Activated CD4-positive, alpha-beta memory T cell treated with anti-CD3 and anti-CD28 coated beads for 36 hours (primary cell): ENCODE measurements around the gene LDHD. TPM values are rescaled to one million over a fixed set of nuclear protein-coding genes. Genes with fewer than 3 reads are reported as not detected.

ENCODE experiments used
- CTCF ChIA-PET: fragments of 350-600 bp; sonication (Branson Sonifier 250); formaldehyde crosslinking; loops from one replicate; lab custom pipeline; 2021; ENCODE audit warnings: antibody characterized with exemption, inconsistent platforms; lab: Charles Lee
- POLR2A ChIA-PET: fragments of 350-600 bp; sonication (Branson Sonifier 250); formaldehyde crosslinking; loops from one replicate; lab custom pipeline; 2021; ENCODE audit warnings: antibody characterized with exemption; lab: Charles Lee
- DNase-seq: peaks from one replicate; pipeline ENCODE4 v3.0.0-alpha.2; 2020
- H3K27ac Mint-ChIP-seq: one replicate; pipeline ENCODE4 v1.8.0; 2021; ENCODE audit warnings: mixed read lengths
- H3K27me3 Mint-ChIP-seq: one replicate; pipeline ENCODE4 v1.8.0; 2021; ENCODE audit warnings: mixed read lengths
- H3K36me3 Mint-ChIP-seq: one replicate; pipeline ENCODE4 v1.8.0; 2021; ENCODE audit warnings: mixed read lengths
- H3K4me1 Mint-ChIP-seq: one replicate; pipeline ENCODE4 v1.8.0; 2021; ENCODE audit warnings: low read depth, mixed read lengths
- H3K4me3 Mint-ChIP-seq: one replicate; pipeline ENCODE4 v1.8.0; 2021; ENCODE audit warnings: mild to moderate bottlenecking, mixed read lengths
- H3K9me3 Mint-ChIP-seq: one replicate; pipeline ENCODE4 v1.8.0; 2021; ENCODE audit warnings: mixed read lengths
- intact Hi-C: fragments of 100-400 bp; cut with micrococcal nuclease; formaldehyde crosslinking; loops from one replicate; pipeline ENCODE4 v1.15.1; 2023
- total RNA-seq, 2 experiments: library from RNA; stranded (reverse); gene quantifications; one replicate each; pipeline ENCODE4 v1.2.3, GENCODE V29; 2021

The LDHD gene
- total RNA-seq, 2 experiments from 2014 or later, result 0.43 to 0.75 TPM

GRCh38 chr16:75106351-75107274 is 10.0 kb downstream of the LDHD start:
- H3K4me3 Mint-ChIP-seq, result peak overlapping the region; percentile 73

GRCh38 chr16:75105306-75106061 is 11.1 kb downstream of the LDHD start:
- ChIA-PET CTCF (interaction anchor here (0.8 kb wide), 1 partner anchor 8 kb away, joined by 3 read pairs; no protein-coding TSS in a partner anchor), POLR2A (interaction anchor here (0.8 to 1.9 kb wide), 2 partner anchors 94 to 110 kb away, joined by 3 to 4 read pairs; no protein-coding TSS in a partner anchor)
- Mint-ChIP-seq H3K9me3 (peaks cover 2% of the 10 kb centered on the region), H3K36me3 (peaks cover 26% of the 10 kb centered on the region), H3K4me3 (no peak overlapping the region), H3K27me3 (no peaks in the 10 kb centered on the region), H3K4me1 (peaks cover 59% of the 10 kb centered on the region), H3K27ac (peak overlapping the region; percentile 40)
- intact Hi-C loops, result no loop called here
- no peak for DNase-seq

More at GRCh38 chr16:75106351-75107274, 10.0 kb downstream of the LDHD start:
- POLR2A ChIA-PET, result interaction anchor here (0.8 to 1.9 kb wide), 3 partner anchors 95 to 111 kb away, joined by 3 to 5 read pairs (median 4); no protein-coding TSS in a partner anchor
- peaks cover 26% of the 10 kb centered on the region for H3K36me3 Mint-ChIP-seq
- CTCF ChIA-PET, result interaction anchor here (0.8 kb wide), 1 partner anchor 9 kb away, joined by 3 read pairs; no protein-coding TSS in a partner anchor
- peak overlapping the region; percentile 40 for H3K27ac Mint-ChIP-seq
- no peaks in the 10 kb centered on the region for H3K27me3 Mint-ChIP-seq
- H3K9me3 Mint-ChIP-seq, result peaks cover 2% of the 10 kb centered on the region
- DNase-seq, result no peak
- intact Hi-C loops, result no loop called here
- peaks cover 65% of the 10 kb centered on the region for H3K4me1 Mint-ChIP-seq

- peaks cover 26% of the 10 kb centered on the region for H3K36me3 Mint-ChIP-seq
- POLR2A ChIA-PET, result interaction anchor here (1.9 kb wide), 1 partner anchor 93 kb away, joined by 4 read pairs; no protein-coding TSS in a partner anchor
- peaks cover 2% of the 10 kb centered on the region for H3K9me3 Mint-ChIP-seq
- no peaks in the 10 kb centered on the region for H3K27me3 Mint-ChIP-seq
- no peak for DNase-seq
- H3K4me3 Mint-ChIP-seq, result no peak overlapping the region
- H3K27ac Mint-ChIP-seq, result no peak overlapping the region
- peaks cover 59% of the 10 kb centered on the region for H3K4me1 Mint-ChIP-seq
- CTCF ChIA-PET, result no interaction called here
- intact Hi-C loops, result no loop called here
Observed at GRCh38 chr16:75104836-75105235, 11.7 kb downstream of the LDHD start.

- Mint-ChIP-seq H3K9me3 (peaks cover 2% of the 10 kb centered on the region), H3K27ac (no peak overlapping the region), H3K27me3 (no peaks in the 10 kb centered on the region), H3K4me3 (no peak overlapping the region), H3K36me3 (peaks cover 25% of the 10 kb centered on the region), H3K4me1 (peaks cover 59% of the 10 kb centered on the region)
- ChIA-PET POLR2A (interaction anchor here (0.6 kb wide), 1 partner anchor 38 kb away, joined by 3 read pairs; no protein-coding TSS in a partner anchor), CTCF (no interaction called here)
- DNase-seq, result no peak
- intact Hi-C loops, result no loop called here
Observed at GRCh38 chr16:75103994-75104393, 12.6 kb downstream of the LDHD start.

GRCh38 chr16:75102595-75102994 is 14.0 kb downstream of the LDHD start:
- intact Hi-C loops, result no loop called here
- ChIA-PET POLR2A (no interaction called here), CTCF (interaction anchor here (2.1 kb wide), 1 partner anchor 104 kb away, joined by 7 read pairs; the partner anchor contains the start of gene ZNRF1)
- peaks cover 2% of the 10 kb centered on the region for H3K9me3 Mint-ChIP-seq
- H3K36me3 Mint-ChIP-seq, result peaks cover 17% of the 10 kb centered on the region
- no peak overlapping the region for H3K4me3 Mint-ChIP-seq
- no peaks in the 10 kb centered on the region for H3K27me3 Mint-ChIP-seq
- DNase-seq, result no peak
- H3K27ac Mint-ChIP-seq, result no peak overlapping the region
- H3K4me1 Mint-ChIP-seq, result peaks cover 62% of the 10 kb centered on the region

- no peak for DNase-seq
- POLR2A ChIA-PET, result interaction anchor here (0.6 kb wide), 1 partner anchor 29 kb away, joined by 3 read pairs; no protein-coding TSS in a partner anchor
- Mint-ChIP-seq H3K9me3 (peaks cover 2% of the 10 kb centered on the region), H3K36me3 (peaks cover 18% of the 10 kb centered on the region), H3K4me1 (peaks cover 63% of the 10 kb centered on the region), H3K27ac (no peak overlapping the region), H3K4me3 (no peak overlapping the region), H3K27me3 (no peaks in the 10 kb centered on the region)
- intact Hi-C loops, result no loop called here
- CTCF ChIA-PET, result interaction anchor here (2.1 to 6.4 kb wide), 2 partner anchors 8 to 103 kb away, joined by 7 to 79 read pairs; partner anchors contain the start of gene ZNRF1
Observed at GRCh38 chr16:75101635-75102034, 14.9 kb downstream of the LDHD start.

- peaks cover 2% of the 10 kb centered on the region for H3K9me3 Mint-ChIP-seq
- no peaks in the 10 kb centered on the region for H3K27me3 Mint-ChIP-seq
- intact Hi-C loops, result no loop called here
- peaks cover 14% of the 10 kb centered on the region for H3K36me3 Mint-ChIP-seq
- no peak overlapping the region for H3K4me3 Mint-ChIP-seq
- H3K27ac Mint-ChIP-seq, result no peak overlapping the region
- ChIA-PET POLR2A (interaction anchor here (1.2 to 4.7 kb wide), 2 partner anchors 9 to 57 kb away, joined by 3 to 56 read pairs; no protein-coding TSS in a partner anchor), CTCF (interaction anchor here (1.3 to 6.4 kb wide), 3 partner anchors 9 to 103 kb away, joined by 3 to 79 read pairs (median 20); partner anchors contain the start of gene ZNRF1)
- H3K4me1 Mint-ChIP-seq, result peaks cover 63% of the 10 kb centered on the region
- DNase-seq, result no peak
Observed at GRCh38 chr16:75100603-75100990, 16.0 kb downstream of the LDHD start.

GRCh38 chr16:75099738-75100602 is 16.6 kb downstream of the LDHD start:
- peak overlapping the region; percentile 92 for H3K27ac Mint-ChIP-seq
- intact Hi-C loops, result loop anchor here (1.0 to 5.0 kb wide), 2 partner anchors 9 to 38 kb away; no protein-coding TSS in a partner anchor
- H3K36me3 Mint-ChIP-seq, result peaks cover 14% of the 10 kb centered on the region
- DNase-seq, result peak; percentile 76
- H3K27me3 Mint-ChIP-seq, result no peaks in the 10 kb centered on the region
- ChIA-PET CTCF (interaction anchor here (1.3 to 6.4 kb wide), 3 partner anchors 10 to 102 kb away, joined by 3 to 79 read pairs (median 20); partner anchors contain the start of gene ZNRF1), POLR2A (interaction anchor here (0.5 to 4.7 kb wide), 6 partner anchors 10 to 386 kb away, joined by 3 to 56 read pairs (median 4); partner anchors contain the start of gene WDR59)
- peak overlapping the region; percentile 50 for H3K4me3 Mint-ChIP-seq
- peaks cover 2% of the 10 kb centered on the region for H3K9me3 Mint-ChIP-seq
- H3K4me1 Mint-ChIP-seq, result peaks cover 57% of the 10 kb centered on the region

GRCh38 chr16:75099075-75099667 is 17.4 kb downstream of the LDHD start:
- no peak for DNase-seq
- Mint-ChIP-seq H3K36me3 (peaks cover 6% of the 10 kb centered on the region), H3K9me3 (peaks cover 2% of the 10 kb centered on the region), H3K4me1 (peaks cover 54% of the 10 kb centered on the region), H3K27me3 (no peaks in the 10 kb centered on the region), H3K4me3 (peak overlapping the region; percentile 50), H3K27ac (peak overlapping the region; percentile 92)
- ChIA-PET POLR2A (interaction anchor here (0.6 to 4.7 kb wide), 8 partner anchors 11 to 549 kb away, joined by 3 to 56 read pairs (median 4); partner anchors contain the start of genes KARS1, MLKL, TERF2IP and WDR59), CTCF (interaction anchor here (1.5 to 6.4 kb wide), 5 partner anchors 11 to 237 kb away, joined by 4 to 79 read pairs (median 7); partner anchors contain the start of gene ZNRF1)
- intact Hi-C loops, result loop anchor here (1.0 to 5.0 kb wide), 2 partner anchors 10 to 37 kb away; no protein-coding TSS in a partner anchor
